H54 (cell line): Measurements from ENCODE around the gene SLC10A3.

Source experiments
- DNase-seq: peaks from one replicate; pipeline ENCODE4 v3.0.0; 2011; ENCODE audit warnings: low spot score, mixed read lengths; ENCODE audit not compliant: insufficient read length
- FAIRE-seq: peaks from 3 replicates; lab custom pipeline; 2011; peaks lifted over from hg19 to GRCh38; lab: Jason Lieb, UNC
- POLR2A ChIP-seq: IDR thresholded peaks from 2 replicates; pipeline ENCODE4 v1.6.1; 2011; ENCODE audit warnings: low read depth, mild to moderate bottlenecking, low read length

Gene SLC10A3

DNA sequence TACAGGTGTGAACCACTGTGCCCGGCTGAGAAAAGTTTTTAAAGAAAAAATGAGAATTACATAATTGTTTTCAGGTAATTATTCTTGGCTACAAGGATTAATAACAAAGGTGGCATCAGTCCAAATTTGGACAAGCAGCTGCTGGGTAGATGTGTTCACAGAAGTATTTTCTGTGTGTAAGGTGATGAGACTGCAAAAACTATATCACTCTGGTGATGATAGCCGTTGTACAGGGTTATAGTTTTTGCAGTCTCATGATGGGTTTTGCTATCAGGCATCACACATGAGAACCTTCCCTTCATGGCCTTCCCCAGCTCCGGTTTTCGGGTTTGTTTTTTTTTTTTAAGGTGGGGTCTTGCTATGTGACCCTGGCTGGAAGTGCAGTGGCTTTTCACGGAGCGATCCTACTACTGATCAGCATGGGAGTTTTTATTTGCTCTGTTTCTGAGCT, 5.1 kb upstream of the SLC10A3 start:
- FAIRE-seq (no peak), DNase-seq (no peak)
- TF ChIP-seq POLR2A: no peak

DNA sequence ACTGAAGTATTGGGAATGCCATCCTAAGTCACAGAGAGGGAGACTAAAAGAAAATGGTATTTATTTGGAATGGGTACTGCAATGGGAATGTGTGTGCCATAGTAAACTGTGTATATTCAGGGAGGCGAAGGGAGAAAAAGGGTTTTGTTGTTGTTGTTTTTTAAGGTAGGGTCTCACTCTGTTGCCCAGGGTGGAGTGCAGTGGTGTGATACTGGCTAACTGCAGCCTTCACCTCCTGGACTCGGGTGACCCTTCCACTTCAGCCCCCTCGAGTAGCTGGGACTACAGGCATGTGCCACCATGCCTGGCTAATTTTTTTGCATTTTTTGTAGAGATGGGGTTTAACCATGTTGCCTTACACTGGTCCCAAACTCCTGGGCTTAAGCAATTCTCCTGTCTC, 4.3 kb upstream of the SLC10A3 start:
- DNase-seq (no peak), FAIRE-seq (no peak)
- TF ChIP-seq POLR2A: no peak

DNA sequence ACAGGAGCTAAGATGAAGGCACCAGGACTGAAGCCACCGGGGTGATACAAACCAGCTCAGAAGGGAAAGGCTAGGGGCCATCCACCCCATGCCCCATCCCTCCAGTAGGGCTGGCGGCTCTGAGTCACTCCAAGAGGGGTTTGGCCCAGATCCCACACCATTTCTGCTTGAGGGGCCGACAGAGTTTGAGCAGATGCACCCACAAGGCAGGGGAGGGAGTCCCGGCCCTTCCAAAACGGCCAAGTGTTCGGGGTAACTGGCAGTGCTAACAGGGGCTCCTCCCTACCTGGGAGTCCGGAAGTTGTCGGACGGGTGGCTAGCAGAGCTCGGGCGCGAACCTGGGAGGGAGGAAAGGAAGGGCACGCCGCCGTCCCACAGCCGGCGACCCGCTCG, 412 bp downstream of the SLC10A3 start:
- FAIRE-seq (no peak), DNase-seq (no peak)
- TF ChIP-seq POLR2A: no peak

DNA sequence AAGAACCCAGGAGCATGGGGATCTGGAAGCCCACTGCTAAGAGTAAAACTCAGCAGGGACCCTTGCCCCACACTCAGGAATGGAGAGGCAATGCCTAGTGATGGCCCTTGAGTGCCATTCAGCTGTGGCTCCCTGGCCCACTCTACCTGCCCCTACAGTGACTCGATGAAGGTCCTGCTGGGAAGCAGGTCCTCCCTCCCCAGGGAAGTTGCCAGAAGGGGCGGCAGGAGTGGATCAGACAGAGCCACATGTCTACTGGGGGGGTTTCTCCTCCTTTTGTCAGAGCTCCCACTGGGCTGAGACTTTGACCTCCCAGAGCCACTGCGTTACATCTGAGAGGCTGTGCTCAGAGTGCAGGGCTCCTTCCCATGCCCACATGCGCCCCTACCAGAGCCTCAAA, 1.2 kb downstream of the SLC10A3 start:
- FAIRE-seq (no peak), DNase-seq (no peak)
- no peak for TF ChIP-seq POLR2A

DNA sequence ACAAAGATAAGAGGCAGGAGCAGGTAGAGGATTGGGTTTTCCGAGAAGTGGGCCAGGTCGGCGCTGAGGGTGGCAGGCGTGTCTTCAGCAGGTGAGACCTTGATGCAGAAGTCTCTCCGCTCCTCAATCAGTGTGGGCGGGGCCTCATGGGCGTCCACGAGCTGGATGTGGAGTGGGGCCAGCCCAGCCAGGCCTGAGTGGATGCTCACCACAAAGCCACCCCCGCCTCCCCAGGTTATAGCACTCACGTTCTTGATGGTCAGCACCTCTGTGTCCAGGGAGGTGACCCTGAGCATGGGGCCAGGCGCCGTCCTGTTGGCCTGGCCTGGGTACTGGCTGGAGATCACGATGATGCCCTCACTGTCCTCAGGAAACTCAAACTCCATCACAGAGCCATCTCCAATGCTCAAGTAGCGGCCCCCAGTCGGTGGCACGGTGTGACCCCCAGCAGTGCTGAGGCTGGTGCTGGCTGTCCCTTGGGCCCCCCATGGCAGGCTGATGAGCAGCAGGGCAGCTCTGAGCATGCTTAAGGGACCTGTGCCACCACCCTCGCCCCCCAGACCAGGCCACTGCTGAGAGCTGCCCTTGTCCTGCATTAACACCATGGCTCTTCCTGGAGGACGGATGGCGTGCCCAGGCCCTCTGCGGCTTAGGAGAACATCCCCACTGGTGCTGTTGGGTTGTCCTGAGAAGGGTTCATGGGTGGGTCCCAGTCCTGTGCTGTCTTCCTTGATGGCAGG, 1.9 kb downstream of the SLC10A3 start:
- TF ChIP-seq POLR2A: no peak
- FAIRE-seq (no peak), DNase-seq (no peak)

DNA sequence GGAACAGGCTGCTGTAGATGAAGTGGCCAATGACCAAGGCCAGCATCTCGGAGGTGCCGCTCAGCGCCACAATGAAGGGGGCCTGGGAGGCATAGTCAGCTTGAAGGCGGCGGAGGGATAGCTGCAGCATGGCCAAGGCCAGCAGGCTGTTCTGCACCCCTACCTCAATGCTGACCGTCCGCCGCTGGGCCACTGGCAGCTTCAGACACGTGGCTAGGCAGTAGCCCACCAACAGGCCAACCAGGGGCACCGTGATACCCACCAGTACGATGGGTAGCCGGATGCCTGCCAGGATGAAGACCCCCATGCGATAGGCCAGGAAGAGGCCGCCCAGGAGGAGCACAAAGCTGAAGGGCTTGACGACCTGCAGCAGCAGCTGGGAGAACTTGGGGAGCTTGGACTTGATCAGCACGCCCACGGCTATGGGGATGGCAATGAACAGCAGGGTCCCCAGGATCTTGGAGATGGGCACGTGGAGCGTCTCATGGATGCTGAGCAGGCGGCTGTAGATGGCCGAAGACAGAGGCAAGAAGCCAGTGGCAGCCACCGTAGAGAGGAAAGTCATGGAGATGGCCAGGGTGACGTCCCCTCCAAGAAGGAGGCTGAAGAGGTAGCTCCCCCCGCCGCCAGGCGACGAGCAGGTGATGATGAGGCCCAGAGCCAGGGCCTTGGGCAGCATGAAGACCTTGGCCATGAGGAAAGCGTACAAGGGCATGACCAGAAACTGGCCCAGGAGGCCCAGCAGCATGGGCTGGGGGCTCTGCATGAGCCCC, 2.7 kb downstream of the SLC10A3 start:
- no peak for TF ChIP-seq POLR2A
- DNase-seq: no peak
- no peak for FAIRE-seq

DNA sequence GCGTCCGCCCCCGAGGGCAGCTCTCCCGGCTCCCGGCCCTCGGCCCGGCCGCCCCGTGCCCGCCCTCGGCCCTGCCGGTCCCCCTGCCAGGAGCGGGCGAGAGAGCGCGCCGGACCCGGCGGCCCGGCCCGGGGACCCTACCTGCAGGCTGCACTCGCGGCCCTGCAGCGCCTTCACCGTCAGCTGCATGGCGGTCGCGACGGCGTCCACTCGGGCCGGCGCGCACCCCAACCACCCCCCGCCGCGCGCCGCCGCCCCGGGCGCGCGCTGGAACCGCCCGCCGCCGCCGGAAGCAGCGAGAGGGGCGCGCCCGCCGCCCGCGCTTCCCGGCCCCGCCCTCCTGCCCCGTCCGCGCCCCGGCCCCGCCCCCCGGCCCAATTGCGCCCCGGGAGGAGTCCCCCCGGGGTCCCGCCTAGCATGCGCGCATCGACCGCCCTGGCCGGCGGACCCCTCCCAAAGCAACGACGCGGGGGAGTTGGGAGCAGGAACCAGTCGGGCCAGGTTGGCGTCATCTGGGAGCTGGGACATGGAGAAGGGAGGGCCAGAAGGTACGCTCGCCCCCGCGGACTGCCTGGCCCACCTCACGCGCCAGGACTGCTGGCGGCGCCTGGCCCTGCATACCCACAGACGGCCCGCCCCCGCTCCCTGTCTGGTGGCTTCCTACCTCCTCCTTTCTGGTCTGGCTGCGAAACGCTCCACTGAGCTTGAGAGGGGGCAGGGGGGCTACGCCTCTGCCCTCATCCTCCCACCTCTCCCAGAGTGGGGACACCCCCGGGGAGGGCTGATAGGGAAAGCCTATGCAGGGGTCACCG, 3.8 kb downstream of the SLC10A3 start, which contains the start of gene UBL4A:
UBL4A (minus strand) TSS at position 220 of the 812 bp plus-strand sequence; CDS start at position 189, 31 bp downstream.
- TF ChIP-seq POLR2A: peak; percentile 44; the same call in 1 of the 2 replicates
- FAIRE-seq (no peak), DNase-seq (peak; percentile 71)

DNA sequence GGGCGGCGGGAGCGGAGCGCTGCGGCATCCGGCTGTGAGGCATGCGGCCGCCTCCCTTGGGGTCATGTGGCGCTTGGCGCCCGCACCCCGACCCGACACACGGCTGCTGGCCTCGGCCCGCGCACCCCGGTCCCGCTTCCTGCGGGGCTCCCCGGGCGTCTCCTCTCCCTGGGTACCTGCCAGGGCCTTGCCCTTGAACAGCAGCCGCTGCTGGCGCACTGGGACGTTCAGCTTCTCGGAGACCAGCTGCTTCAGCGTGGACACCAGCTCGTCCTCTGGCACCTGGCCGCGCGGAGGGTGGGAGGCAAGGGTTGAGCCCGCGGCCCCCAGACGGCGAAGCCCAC, 4.4 kb downstream of the SLC10A3 start:
- TF ChIP-seq POLR2A: no peak
- DNase-seq (no peak), FAIRE-seq (no peak)

DNA sequence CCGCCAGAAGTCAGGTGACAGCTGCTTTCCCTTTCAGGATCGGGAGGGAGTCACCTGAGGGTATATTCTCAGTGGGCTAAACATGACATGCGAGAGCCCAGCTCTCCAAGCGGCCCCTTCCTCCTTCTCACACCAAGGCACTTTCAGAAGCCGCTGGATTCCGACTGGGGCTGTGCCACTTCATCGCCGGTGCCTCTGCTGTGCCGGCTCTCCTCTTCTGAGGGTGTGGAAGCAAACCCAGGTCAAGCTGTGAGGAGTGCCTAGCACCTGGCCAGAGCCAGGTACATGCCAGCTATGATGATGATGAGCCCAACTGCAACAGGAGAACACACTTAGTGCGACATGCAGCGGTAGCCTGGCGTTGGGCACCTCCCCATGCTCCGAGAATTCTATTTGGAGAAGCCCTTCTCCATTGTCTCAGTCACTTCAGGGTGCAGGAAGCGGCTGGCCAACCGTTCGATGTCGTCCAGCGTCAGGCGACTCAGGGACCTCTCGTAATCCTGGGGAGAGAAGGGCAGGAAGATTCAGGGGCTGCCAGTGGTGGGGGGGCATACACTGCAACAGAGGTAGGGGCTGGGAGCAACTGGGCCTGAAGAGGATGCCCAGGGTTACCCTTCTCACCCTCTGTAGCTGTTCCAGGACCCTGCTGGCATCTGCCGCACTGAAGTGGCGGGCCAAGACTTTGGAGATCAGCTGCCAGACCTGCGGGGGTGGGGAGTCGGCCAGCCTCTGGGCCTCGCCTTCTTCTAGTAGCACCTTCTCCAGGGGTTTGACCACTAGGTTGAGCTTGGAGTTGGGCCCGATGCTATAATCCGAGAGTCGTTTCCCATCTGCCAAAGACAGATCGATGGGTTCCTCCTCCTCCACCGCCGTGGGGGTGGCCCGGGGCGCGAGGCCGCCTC, 5.0 kb downstream of the SLC10A3 start:
- no peak for TF ChIP-seq POLR2A
- DNase-seq (no peak), FAIRE-seq (no peak)

DNA sequence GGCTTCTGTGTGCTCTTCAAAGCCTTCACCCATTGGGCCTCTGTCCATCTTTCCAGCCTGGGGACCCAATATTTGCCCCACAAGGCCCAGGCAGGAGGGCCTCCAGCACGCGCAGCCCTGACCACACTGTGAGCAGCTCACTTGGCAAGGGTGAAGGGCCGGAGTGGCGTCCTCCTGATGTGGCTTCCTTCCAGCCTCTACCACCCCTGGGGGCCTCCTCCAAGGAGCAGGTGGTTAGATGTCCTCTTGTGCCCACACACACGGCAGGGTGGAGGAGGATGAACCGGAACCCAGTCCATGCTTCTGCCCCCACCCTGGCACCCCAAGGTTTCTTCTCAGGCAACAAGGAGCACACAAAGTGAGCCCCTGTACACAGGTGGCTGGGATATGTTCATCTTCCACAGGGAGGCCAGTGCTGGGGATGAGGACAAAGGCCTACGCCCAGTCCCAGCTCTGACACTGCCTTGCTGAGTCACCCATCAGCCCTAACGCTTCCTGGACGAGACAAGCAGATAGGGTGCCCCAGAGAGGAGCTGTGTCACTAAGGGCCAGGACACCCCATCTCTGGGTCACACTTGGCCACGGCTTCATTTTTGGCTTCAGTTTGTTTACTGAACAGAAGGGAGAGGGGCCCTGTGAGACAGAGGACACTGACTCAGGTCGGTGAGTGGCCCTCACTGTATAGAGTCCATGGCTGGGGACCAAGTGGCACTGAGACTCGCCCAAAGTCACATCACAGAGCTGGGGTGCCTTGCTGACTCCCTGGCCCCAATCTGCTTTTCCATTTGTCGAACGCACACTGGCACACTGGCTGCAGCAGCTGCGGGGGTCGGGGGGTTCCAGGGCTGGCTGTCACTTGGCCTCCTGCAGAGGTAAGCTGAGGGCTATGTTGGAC, 5.9 kb downstream of the SLC10A3 start:
- DNase-seq: no peak
- FAIRE-seq: no peak

DNA sequence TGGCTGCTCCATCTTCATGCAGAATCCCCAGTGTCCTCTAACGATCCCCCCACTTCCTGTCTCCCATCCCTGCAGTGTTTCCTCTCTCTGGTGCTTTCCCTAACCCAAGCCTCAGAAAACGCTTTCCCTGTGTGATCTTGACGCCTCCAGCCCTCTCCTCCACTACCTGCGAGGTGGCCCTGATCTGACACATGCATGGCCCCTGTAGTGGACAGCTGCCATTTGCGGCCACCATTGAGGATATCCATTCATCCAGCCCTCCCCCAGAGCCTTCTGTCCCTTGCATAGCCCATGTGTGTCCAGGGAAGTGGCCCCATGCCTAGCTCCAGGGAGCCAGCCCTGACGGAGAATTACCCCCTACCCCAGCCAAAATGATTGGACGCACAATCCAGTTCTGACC, 7.1 kb downstream of the SLC10A3 start:
- DNase-seq (no peak), FAIRE-seq (no peak)
- TF ChIP-seq POLR2A: no peak

More for the DNA sequence above, 5.9 kb downstream of the SLC10A3 start:
- TF ChIP-seq POLR2A: no peak

DNA sequence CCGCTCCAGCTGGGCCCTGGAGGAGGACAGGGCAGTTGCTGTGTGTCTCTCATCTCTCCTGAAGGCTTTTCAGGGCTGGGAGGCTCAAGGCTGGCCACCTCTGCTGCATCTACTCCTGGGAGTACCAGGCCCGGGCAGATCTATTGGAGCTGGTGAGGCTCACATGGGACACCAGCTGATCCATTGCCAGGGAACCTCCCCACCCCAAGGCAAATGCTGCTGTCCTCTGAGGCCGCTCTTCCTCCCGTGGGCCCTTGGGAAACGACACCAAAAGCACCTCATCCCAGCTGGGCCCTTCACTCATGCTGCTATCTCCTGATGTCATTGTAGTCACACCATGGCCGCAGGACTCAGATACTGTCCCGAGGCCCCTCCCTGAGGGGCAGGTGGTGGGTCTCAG, 7.6 kb downstream of the SLC10A3 start:
- FAIRE-seq (no peak), DNase-seq (no peak)
- TF ChIP-seq POLR2A: no peak
